ENCODE measurements around the gene IL18R1. TPM values are rescaled to one million over a fixed set of nuclear protein-coding genes. Genes with fewer than 3 reads are reported as not detected.

Gene IL18R1
- total RNA-seq, 1 donor, result 4.0 TPM

DNA sequence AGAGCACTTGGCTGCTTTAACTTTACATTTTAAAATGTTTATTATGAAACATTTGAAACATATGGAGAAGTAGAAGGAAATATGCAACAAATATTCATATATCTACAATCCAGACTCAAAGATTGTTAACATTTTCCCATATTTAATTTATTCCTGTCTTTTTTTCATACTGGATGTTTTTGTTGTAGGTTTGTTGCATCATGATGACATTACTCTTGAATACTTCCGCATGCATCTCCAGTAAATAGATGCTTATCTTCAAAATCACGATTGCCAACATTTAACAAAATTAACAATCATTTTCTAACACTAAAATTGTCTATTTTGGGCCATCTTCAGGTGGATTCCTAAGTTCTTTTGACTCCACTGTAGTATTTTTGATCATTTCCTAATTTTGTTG lies 46.3 kb downstream of the IL18R1 start:
- Histone ChIP-seq H4K20me1 (ENCODE audit: insufficient read depth, low read length) (no peaks in the 10 kb centered on the region), H3K4me2 (ENCODE audit: insufficient read depth, low read length) (no peak overlapping the region), H3K4me1 (ENCODE audit: insufficient read depth, low read length) (no peaks in the 10 kb centered on the region), H3K27me3 (ENCODE audit: insufficient read depth, low read length) (no peaks in the 10 kb centered on the region), H3K79me2 (ENCODE audit: insufficient read depth, low read length) (no peaks in the 10 kb centered on the region), H2AFZ (ENCODE audit: low read length) (no peak overlapping the region), H3K27ac (ENCODE audit: low read depth, low read length) (no peak overlapping the region), H3K9me3 (ENCODE audit: low read depth, low read length) (no peaks in the 10 kb centered on the region), H3K36me3 (ENCODE audit: insufficient read depth, low read length) (no peaks in the 10 kb centered on the region), H3K4me3 (ENCODE audit: insufficient read depth, low read length) (no peak overlapping the region)
- TF ChIP-seq, protein P1, sequence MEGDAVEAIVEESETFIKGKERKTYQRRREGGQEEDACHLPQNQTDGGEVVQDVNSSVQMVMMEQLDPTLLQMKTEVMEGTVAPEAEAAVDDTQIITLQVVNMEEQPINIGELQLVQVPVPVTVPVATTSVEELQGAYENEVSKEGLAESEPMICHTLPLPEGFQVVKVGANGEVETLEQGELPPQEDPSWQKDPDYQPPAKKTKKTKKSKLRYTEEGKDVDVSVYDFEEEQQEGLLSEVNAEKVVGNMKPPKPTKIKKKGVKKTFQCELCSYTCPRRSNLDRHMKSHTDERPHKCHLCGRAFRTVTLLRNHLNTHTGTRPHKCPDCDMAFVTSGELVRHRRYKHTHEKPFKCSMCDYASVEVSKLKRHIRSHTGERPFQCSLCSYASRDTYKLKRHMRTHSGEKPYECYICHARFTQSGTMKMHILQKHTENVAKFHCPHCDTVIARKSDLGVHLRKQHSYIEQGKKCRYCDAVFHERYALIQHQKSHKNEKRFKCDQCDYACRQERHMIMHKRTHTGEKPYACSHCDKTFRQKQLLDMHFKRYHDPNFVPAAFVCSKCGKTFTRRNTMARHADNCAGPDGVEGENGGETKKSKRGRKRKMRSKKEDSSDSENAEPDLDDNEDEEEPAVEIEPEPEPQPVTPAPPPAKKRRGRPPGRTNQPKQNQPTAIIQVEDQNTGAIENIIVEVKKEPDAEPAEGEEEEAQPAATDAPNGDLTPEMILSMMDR (IDR thresholded peaks at IDR 0.05; ENCODE audit: extremely low read depth, low read depth, low read length), result no peak
- no peak for DNase-seq (ENCODE audit: insufficient read length, low spot score, missing footprints)

DNA sequence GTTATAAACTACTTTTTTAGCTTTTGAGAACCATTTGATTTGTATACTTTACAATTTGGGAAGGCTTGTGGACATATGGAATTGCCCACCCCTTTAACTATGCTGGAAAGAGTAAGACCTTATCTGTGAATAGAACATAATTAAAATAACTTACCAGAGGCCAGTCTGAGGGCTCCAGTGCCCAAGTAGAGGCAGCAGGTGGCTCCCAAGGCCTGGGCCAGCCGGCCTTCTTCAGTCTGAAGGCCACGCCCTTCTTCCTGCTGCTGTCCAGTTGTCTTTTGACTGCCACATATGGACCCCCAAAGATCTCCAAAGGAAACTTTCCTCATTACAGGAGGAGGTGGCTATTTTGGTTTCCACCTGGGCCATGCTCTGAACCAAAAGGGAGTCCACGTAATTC lies 55.4 kb downstream of the IL18R1 start:
- Histone ChIP-seq H3K27me3 (ENCODE audit: insufficient read depth, low read length) (no peaks in the 10 kb centered on the region), H2AFZ (ENCODE audit: low read length) (no peak overlapping the region), H3K36me3 (ENCODE audit: insufficient read depth, low read length) (no peaks in the 10 kb centered on the region), H3K4me1 (ENCODE audit: insufficient read depth, low read length) (no peaks in the 10 kb centered on the region), H3K4me3 (ENCODE audit: insufficient read depth, low read length) (no peak overlapping the region), H3K9me3 (ENCODE audit: low read depth, low read length) (no peaks in the 10 kb centered on the region), H4K20me1 (ENCODE audit: insufficient read depth, low read length) (no peaks in the 10 kb centered on the region), H3K79me2 (ENCODE audit: insufficient read depth, low read length) (no peaks in the 10 kb centered on the region), H3K4me2 (ENCODE audit: insufficient read depth, low read length) (no peak overlapping the region), H3K27ac (ENCODE audit: low read depth, low read length) (no peak overlapping the region)
- no peak for DNase-seq (ENCODE audit: insufficient read length, low spot score, missing footprints)
- TF ChIP-seq, protein P1 (IDR thresholded peaks at IDR 0.05; ENCODE audit: extremely low read depth, low read depth, low read length), result no peak

DNA sequence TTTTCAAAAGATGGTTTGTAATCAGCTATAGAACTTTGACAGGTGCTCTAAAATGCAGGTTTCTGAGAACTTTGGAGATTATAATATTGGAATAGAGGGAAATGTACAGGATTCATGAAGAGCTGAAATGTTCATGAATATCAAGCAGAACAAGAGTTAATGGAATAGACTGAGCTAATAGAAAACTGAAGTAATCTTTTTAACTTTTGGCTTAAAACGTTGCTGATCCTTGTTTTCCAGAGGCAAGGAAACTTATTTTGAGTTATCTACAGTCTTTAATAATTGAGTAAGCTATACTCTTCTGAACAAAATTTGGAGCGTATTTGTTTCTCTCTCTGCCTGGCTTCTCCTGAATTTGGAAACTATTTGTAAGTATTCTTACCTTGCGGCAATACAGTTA lies 56.6 kb downstream of the IL18R1 start:
- TF ChIP-seq, protein P1 (IDR thresholded peaks at IDR 0.05; ENCODE audit: extremely low read depth, low read depth, low read length), result no peak
- H3K79me2 ChIP-seq (ENCODE audit: insufficient read depth, low read length), result no peaks in the 10 kb centered on the region

DNA sequence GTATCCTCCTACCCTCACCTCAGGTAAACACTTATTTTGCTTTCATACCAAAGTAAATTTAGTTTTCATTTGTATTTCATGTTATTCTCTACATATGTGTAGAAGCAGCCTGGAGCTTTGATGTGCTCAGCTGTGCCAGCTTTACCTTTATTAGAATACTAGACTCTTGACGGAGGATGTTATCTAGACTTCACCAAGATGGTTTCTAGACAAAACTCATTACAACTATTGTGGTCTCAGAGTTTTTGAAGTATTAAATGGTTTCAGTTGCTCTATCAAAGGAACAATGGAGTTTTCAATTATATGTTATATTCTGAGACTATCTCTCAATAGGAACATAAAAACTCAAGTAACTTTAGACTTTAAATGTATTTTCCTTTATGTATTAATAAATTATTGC lies 62.4 kb downstream of the IL18R1 start:
- Histone ChIP-seq H3K36me3 (ENCODE audit: insufficient read depth, low read length) (no peaks in the 10 kb centered on the region), H3K4me1 (ENCODE audit: insufficient read depth, low read length) (no peaks in the 10 kb centered on the region), H2AFZ (ENCODE audit: low read length) (no peak overlapping the region), H3K79me2 (ENCODE audit: insufficient read depth, low read length) (no peaks in the 10 kb centered on the region), H3K27me3 (ENCODE audit: insufficient read depth, low read length) (peaks cover 11% of the 10 kb centered on the region), H3K27ac (ENCODE audit: low read depth, low read length) (no peak overlapping the region), H3K4me3 (ENCODE audit: insufficient read depth, low read length) (no peak overlapping the region), H4K20me1 (ENCODE audit: insufficient read depth, low read length) (no peaks in the 10 kb centered on the region), H3K4me2 (ENCODE audit: insufficient read depth, low read length) (no peak overlapping the region), H3K9me3 (ENCODE audit: low read depth, low read length) (no peaks in the 10 kb centered on the region)
- DNase-seq (ENCODE audit: insufficient read length, low spot score, missing footprints), result no peak
- TF ChIP-seq, protein P1 (IDR thresholded peaks at IDR 0.05; ENCODE audit: extremely low read depth, low read depth, low read length), result no peak

More for the DNA sequence above, 56.6 kb downstream of the IL18R1 start:
- Histone ChIP-seq H3K36me3 (ENCODE audit: insufficient read depth, low read length) (no peaks in the 10 kb centered on the region), H2AFZ (ENCODE audit: low read length) (no peak overlapping the region), H3K9me3 (ENCODE audit: low read depth, low read length) (no peaks in the 10 kb centered on the region), H4K20me1 (ENCODE audit: insufficient read depth, low read length) (no peaks in the 10 kb centered on the region), H3K4me3 (ENCODE audit: insufficient read depth, low read length) (no peak overlapping the region), H3K4me1 (ENCODE audit: insufficient read depth, low read length) (no peaks in the 10 kb centered on the region), H3K4me2 (ENCODE audit: insufficient read depth, low read length) (no peak overlapping the region), H3K27me3 (ENCODE audit: insufficient read depth, low read length) (no peaks in the 10 kb centered on the region), H3K27ac (ENCODE audit: low read depth, low read length) (no peak overlapping the region)
- no peak for DNase-seq (ENCODE audit: insufficient read length, low spot score, missing footprints)
